Natural killer cell treated with Interleukin-12 subunit alpha and Interleukin-12 subunit beta and Interleukin-15 and Interleukin-18, amount 100 ng/mL, for 72 hours (primary cell): ENCODE results near the gene NADK. TPM values are rescaled to one million over a fixed set of nuclear protein-coding genes. Genes with fewer than 3 reads are reported as not detected.
A peak's percentile ranks its signal among the peaks of the same experiment; 100 is the strongest.

Experiments used
- ATAC-seq, 2 donors: fragments of 150-1000 bp; cut with Tn5 transposase in 1 of 2; sonication (Bioruptor Pico), chemical (Tn5 transposase) in 1 of 2; 2 replicates each; pipeline ENCODE4 v1.10.0; 2021
- DNase-seq: peaks from one replicate; pipeline ENCODE4 v3.0.0; 2022; ENCODE audit warnings: low spot score
- H3K27ac Mint-ChIP-seq, 2 donors: 1 replicate in 1 of 2; 2 replicates in 1 of 2; pipeline ENCODE4 v1.8.0; 2022; ENCODE audit warnings: mixed read lengths in 2 of 2, mild to moderate bottlenecking in 1 of 2, moderate library complexity in 1 of 2
- H3K27me3 Mint-ChIP-seq, 2 donors: 1 replicate in 1 of 2; 2 replicates in 1 of 2; pipeline ENCODE4 v1.8.0; 2022; ENCODE audit warnings: mixed read lengths in 2 of 2
- H3K36me3 Mint-ChIP-seq: one replicate; pipeline ENCODE4 v1.8.0; 2022; ENCODE audit warnings: mixed read lengths
- H3K4me1 Mint-ChIP-seq, 2 donors: 1 replicate in 1 of 2; 2 replicates in 1 of 2; pipeline ENCODE4 v1.8.0; 2022; ENCODE audit warnings: low read depth in 2 of 2, mixed read lengths in 2 of 2, mild to moderate bottlenecking in 1 of 2
- H3K4me3 Mint-ChIP-seq: one replicate; pipeline ENCODE4 v1.8.0; 2022; ENCODE audit warnings: mixed read lengths
- H3K9me3 Mint-ChIP-seq: 2 replicates; pipeline ENCODE4 v1.8.0; 2022; ENCODE audit warnings: mixed read lengths
- total RNA-seq, 2 donors: library from RNA; stranded (reverse); gene quantifications; one replicate each; pipeline ENCODE4 v1.2.3, GENCODE V29; 2022

The NADK gene, protein sequence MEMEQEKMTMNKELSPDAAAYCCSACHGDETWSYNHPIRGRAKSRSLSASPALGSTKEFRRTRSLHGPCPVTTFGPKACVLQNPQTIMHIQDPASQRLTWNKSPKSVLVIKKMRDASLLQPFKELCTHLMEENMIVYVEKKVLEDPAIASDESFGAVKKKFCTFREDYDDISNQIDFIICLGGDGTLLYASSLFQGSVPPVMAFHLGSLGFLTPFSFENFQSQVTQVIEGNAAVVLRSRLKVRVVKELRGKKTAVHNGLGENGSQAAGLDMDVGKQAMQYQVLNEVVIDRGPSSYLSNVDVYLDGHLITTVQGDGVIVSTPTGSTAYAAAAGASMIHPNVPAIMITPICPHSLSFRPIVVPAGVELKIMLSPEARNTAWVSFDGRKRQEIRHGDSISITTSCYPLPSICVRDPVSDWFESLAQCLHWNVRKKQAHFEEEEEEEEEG
- 100 to 1,000 TPM in 1 of 2 donors, 10 to 100 TPM in 1; 89.1 to 145 TPM for total RNA-seq

DNA sequence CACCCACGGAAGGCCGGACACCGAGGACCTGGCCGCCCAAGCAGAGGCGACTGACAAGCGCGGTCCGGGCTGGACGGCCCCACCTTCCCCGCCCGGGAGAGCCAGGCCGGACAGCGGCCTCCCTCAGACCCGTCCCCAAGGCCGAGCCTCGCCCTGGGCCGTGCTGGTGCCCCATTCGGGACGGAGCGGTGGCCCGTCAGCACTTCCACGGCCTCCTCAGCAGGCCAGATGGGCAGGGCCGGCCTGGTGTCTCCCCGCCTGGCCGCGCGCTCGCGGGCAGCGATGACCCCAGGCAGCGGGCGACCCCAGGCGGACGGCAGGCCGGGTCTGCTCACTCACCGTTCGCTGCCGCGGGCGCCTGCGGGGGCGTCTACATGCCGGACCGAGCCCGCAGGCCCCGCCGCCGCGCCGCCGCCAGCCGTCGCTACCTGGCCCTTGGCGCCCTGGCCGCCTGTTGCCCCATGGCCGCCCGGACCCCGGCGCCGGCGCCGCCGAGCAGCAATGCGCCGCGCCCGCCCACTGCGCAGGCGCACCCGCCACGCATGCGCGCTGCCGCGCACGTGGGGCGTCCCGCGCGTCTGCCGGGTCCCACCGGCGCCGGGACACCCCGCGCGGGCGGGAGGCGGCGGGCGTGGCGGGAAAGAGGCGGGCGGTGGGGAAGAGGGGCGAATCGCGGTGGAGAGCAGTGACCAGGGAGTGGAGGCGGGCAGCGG, at the start of gene NADK:
Gene NADK (minus strand): TSS at position 521 of the 713 bp plus-strand sequence. CDS start 13,064 bp downstream, outside the sequence.
- peak; percentile 78 to 81 for ATAC-seq
- H3K4me3 Mint-ChIP-seq: peak within 1 kb of the TSS; percentile 88
- no peaks in the 10 kb centered on the region for H3K36me3 Mint-ChIP-seq
- H3K27ac Mint-ChIP-seq: peak within 1 kb of the TSS; percentile 94 to 96
- DNase-seq: peak; percentile 85
- peaks cover 50 to 53% of the 10 kb centered on the region in 2 donors for H3K4me1 Mint-ChIP-seq
- no peaks in the 10 kb centered on the region for H3K27me3 Mint-ChIP-seq
- no peaks in the 10 kb centered on the region for H3K9me3 Mint-ChIP-seq

DNA sequence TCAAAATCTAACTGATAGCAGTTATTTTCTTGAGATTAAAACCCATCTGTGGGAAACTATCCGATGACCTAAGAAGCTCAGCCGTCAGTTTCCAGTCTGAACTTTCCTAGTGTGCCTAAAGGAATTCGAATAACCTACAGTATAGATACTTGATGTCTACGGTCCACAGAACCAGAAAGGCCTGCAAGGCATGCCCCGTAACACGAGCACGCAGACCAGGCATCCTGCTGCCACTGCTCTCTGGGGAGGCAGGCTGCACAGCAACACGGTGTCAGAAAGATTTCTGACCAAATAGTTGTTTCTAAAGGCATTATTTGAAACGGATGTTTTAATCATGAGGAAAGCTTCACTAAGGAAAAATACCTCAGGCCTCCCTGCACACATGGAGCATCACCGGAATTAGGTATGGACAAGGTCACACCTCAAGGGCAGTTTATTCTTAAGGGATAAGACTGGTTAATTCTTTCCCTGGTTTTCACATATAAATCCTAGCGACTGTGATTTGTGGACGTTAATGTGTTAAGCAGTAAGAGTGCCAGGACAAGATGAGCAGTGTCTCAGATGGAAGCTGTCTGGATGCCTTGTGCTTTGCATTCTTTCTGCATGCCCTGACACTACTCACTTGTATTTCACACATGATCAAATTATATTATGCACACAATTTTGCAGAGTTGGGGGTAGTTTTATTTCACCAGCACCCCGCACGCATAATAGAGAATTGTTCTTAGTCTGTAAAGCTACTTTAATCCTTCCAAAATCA, 49.0 kb upstream of the NADK start:
- ATAC-seq: no peak
- Mint-ChIP-seq H3K4me3 (no peak overlapping the region), H3K27ac (peak overlapping the region in 1 of 2 donors; percentile 26), H3K9me3 (no peaks in the 10 kb centered on the region), H3K4me1 (peaks cover 20 to 36% of the 10 kb centered on the region in 2 donors), H3K36me3 (peaks cover 7% of the 10 kb centered on the region), H3K27me3 (no peaks in the 10 kb centered on the region)
- no peak for DNase-seq

DNA sequence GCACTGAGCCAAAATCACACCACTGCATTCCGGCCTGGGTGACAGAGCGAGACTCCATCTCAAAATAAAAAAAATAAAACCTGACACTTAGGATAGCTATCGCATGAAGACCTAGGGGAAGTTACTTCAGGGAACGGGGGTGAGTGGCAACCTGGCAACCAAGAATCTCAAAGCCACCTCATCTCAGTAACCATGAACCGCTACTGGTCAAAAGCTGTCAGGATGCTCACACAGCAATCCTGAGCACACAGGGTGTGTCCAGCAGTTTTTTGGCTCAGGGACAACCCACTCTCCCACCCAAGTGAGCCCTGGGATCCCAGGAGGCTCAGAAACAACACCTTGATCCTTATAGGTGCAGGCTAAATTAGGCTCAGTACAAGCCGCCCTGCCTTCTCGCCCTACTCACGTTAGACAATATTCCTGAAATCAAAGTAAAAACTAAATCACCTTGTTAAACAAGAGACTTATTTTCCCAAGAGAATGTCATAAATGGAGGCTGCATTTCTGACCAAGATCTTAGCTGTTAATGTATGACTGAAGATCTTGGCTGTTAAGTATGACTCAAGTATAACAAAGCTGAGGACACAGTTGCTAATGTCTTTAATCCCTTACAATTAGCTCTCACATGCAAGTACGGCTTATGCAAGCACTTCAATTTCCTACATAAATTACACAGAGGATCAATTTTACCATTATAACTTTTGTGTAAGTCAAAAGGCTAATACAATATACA, 48.3 kb upstream of the NADK start:
- H3K4me3 Mint-ChIP-seq: no peak overlapping the region
- peaks cover 7% of the 10 kb centered on the region for H3K36me3 Mint-ChIP-seq

DNA sequence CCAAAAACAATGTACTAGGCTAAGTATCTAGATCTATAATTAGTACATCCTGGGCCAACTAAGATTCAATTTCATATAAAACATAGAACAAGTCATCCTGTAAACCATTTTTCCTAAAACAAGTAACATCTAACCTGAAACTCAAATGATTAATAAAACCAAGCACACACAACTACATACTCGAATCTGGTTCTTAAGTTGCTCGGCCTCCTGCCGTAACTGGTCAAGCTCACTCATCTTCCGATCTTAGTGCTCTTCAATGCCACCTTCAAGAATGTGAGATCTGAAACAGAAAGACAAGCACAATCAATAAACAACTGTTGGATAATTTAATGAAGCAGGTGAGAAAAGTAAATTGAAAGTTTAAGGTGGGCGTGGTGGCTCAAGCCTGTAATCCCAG, 46.9 kb upstream of the NADK start:
- H3K9me3 Mint-ChIP-seq: no peaks in the 10 kb centered on the region
- ATAC-seq: peak in 1 of 2 donors; percentile 60
- peak overlapping the region; percentile 16 for H3K4me3 Mint-ChIP-seq
- H3K36me3 Mint-ChIP-seq: peaks cover 7% of the 10 kb centered on the region
- peaks cover 18 to 33% of the 10 kb centered on the region in 2 donors for H3K4me1 Mint-ChIP-seq
- no peaks in the 10 kb centered on the region for H3K27me3 Mint-ChIP-seq
- H3K27ac Mint-ChIP-seq: peak overlapping the region; percentile 1 to 59
- no peak for DNase-seq

More for the DNA sequence above, 48.3 kb upstream of the NADK start:
- peak overlapping the region in 1 of 2 donors; percentile 26 for H3K27ac Mint-ChIP-seq
- DNase-seq (no peak), ATAC-seq (peak in 1 of 2 donors; percentile 42)
- no peaks in the 10 kb centered on the region for H3K9me3 Mint-ChIP-seq
- no peaks in the 10 kb centered on the region for H3K27me3 Mint-ChIP-seq
- peaks cover 18 to 33% of the 10 kb centered on the region in 2 donors for H3K4me1 Mint-ChIP-seq

DNA sequence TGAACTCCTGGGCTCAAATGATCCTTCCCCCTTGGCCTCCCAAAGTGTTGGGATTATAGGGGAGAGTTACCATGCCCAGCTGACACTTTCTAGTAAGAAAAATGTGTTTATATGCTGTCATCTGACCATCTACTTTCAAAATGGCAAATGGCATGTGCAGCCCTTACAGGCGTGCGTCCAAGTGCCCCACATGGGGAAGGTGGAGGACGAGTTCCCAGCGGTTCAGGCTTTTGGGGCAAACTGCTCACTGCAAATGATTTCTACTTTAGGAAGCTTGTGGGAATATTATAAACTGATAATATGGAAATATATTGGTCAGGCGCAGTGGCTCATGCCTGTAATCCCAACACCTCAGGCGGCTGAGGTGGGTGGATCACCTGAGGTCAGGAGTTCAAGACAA, 41.5 kb upstream of the NADK start:
- no peaks in the 10 kb centered on the region for H3K9me3 Mint-ChIP-seq
- no peaks in the 10 kb centered on the region for H3K27me3 Mint-ChIP-seq
- ATAC-seq: no peak
- H3K36me3 Mint-ChIP-seq: peaks cover 11% of the 10 kb centered on the region
- no peak overlapping the region for H3K4me3 Mint-ChIP-seq
- H3K27ac Mint-ChIP-seq: no peak overlapping the region
- H3K4me1 Mint-ChIP-seq: peaks cover 2 to 7% of the 10 kb centered on the region in 2 donors
- DNase-seq: no peak

DNA sequence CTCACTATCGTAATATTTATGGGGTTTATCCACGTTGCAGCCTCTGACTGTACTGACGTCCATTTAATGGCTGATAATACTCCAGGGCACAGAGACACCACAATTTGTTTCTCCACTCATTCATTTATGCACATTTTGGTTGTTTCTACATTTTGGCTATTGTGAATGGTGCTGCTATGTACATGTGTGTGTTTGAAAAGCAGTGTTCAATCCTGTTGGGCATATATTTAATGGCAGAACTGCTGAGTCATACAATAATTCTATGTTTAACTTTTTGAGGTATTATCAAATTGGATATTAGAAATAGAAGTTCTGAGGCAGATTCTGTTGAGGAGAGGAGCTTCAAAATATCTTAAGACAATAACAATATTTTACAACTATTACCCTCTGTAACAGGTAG, 39.0 kb upstream of the NADK start:
- H3K27me3 Mint-ChIP-seq: no peaks in the 10 kb centered on the region
- H3K9me3 Mint-ChIP-seq: no peaks in the 10 kb centered on the region
- peaks cover 16% of the 10 kb centered on the region for H3K36me3 Mint-ChIP-seq
- H3K27ac Mint-ChIP-seq: peak overlapping the region in 1 of 2 donors; percentile 80
- H3K4me1 Mint-ChIP-seq: peaks cover 0 to 7% of the 10 kb centered on the region in 2 donors
- no peak overlapping the region for H3K4me3 Mint-ChIP-seq
- DNase-seq (no peak), ATAC-seq (no peak)

DNA sequence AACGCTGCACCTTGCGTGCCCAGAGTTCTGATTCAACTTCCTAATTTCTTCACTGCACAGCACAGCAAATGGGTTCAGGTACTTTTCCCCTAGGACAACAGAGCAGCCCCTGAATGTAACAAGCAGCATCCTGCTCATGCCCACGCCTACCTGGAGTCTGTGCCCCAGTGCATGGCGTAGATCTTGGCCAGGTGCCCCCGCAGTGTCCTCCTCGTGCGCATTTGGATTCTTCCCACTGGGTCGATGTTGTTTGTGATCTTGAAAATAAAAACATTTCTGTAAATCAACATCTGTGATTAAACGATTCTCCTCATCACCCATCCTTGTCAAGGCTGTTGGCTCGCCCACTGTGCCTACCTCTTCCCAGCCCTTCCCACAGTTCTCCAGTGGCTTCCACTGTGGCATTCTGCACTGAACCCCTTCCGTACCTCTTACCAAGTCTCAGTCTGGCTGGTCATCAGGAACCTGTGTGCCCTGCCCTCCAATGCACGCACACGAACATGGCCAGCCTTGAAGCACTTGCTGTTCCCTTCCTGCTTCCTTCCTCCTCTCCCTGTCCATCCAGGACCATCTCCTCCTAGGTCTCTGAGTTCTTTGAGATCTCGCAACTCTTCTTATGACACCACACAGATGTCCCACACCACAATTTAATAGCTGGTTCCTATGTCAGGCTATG, 37.5 kb upstream of the NADK start:
- no peaks in the 10 kb centered on the region for H3K27me3 Mint-ChIP-seq
- no peak overlapping the region for H3K4me3 Mint-ChIP-seq

DNA sequence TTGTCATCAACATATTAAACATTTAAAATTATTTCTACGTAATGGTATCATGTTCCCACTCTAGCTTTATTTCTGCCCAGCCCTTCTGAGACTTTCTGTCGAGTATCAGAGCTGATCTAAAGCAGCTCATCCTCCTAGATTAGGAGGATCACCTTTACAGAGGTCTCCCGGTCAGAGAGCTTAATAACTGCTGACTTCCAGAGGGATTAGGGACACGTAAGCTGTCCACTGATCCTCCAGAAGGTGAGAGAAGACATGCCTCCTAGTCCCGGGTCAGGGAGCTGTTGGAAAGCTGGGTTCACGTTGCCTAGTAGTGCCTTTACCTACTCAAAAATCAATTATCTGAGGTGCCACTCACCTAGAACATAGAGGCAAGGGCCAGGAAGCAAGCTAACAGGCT, 31.2 kb upstream of the NADK start:
- Mint-ChIP-seq H3K27me3 (no peaks in the 10 kb centered on the region), H3K4me1 (peaks cover 0 to 8% of the 10 kb centered on the region in 2 donors), H3K27ac (no peak overlapping the region), H3K4me3 (no peak overlapping the region), H3K9me3 (no peaks in the 10 kb centered on the region), H3K36me3 (peaks cover 6% of the 10 kb centered on the region)
- no peak for DNase-seq
- no peak for ATAC-seq

More for the DNA sequence above, 37.5 kb upstream of the NADK start:
- Mint-ChIP-seq H3K36me3 (peaks cover 16% of the 10 kb centered on the region), H3K4me1 (peaks cover 0 to 7% of the 10 kb centered on the region in 2 donors), H3K27ac (peak overlapping the region in 1 of 2 donors; percentile 13), H3K9me3 (no peaks in the 10 kb centered on the region)
- peak in 1 of 2 donors; percentile 20 for ATAC-seq
- no peak for DNase-seq

DNA sequence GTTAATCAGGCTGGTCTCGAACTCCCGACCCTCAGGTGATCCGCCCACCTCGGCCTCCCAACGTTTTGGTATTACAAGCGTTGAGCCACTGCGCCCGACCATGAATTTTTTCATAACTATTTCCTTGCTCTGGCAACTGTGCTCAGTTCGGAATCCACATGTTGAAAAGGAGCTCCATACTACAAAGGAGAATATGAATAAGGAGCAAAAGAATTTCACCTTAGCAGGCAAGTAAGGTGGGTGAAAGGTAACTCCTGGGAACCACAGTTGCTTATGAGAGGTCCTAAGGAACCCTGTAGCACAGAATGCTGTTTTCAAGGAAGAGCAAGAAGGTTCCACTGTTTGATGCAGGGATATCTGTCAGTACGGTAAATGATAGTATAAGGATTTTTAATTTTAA, 29.9 kb upstream of the NADK start:
- peaks cover 5% of the 10 kb centered on the region for H3K36me3 Mint-ChIP-seq
- DNase-seq: no peak
- H3K27me3 Mint-ChIP-seq: no peaks in the 10 kb centered on the region
- no peak for ATAC-seq
- H3K4me3 Mint-ChIP-seq: no peak overlapping the region
- no peaks in the 10 kb centered on the region for H3K9me3 Mint-ChIP-seq
- peak overlapping the region in 1 of 2 donors; percentile 27 for H3K27ac Mint-ChIP-seq
- H3K4me1 Mint-ChIP-seq: peaks cover 0 to 11% of the 10 kb centered on the region in 2 donors

DNA sequence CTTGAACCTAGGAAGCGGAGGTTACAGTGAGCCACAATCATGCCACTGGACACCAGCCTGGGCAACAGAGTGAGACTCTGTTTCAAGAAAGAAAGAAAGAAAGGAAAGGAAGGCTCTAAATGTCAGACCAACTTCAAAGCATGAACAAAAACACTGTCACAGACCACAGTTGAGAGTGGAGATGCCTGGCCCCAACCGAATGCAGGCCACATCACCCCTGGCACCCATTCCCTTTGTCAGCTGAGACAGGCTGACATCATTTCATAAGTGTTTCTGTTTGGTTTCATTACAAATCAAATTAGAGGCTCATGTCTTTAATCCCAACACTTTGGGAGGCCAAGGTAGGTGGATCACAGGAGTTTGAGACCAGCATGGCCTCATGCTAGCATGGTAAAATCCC, 28.6 kb upstream of the NADK start:
- no peak for ATAC-seq
- Mint-ChIP-seq H3K9me3 (no peaks in the 10 kb centered on the region), H3K4me1 (peaks cover under 1 to 14% of the 10 kb centered on the region in 2 donors), H3K36me3 (peaks cover 10% of the 10 kb centered on the region), H3K4me3 (no peak overlapping the region), H3K27ac (peak overlapping the region in 1 of 2 donors; percentile 54), H3K27me3 (no peaks in the 10 kb centered on the region)
- no peak for DNase-seq

DNA sequence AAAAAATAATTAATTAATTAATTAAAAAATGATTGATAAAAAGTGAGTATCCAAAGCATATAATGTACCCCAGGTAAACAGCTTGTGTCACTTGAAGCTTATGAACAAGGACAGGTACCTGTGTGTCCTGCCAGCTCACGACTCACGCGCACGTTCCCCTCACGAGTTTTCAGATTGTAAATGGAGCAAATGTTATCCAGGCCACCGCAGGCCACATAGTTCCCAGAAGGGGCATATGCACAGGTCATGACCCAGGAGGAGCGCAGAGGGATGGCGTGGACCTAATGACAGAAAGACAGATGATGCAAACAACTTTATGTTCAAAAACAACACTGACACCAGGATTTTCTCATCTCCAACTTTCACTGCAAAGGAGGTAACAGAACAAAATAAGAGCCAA, 26.0 kb upstream of the NADK start:
- Mint-ChIP-seq H3K27me3 (no peaks in the 10 kb centered on the region), H3K36me3 (peaks cover 17% of the 10 kb centered on the region), H3K4me3 (no peak overlapping the region), H3K4me1 (peaks cover 20 to 30% of the 10 kb centered on the region in 2 donors), H3K27ac (no peak overlapping the region), H3K9me3 (no peaks in the 10 kb centered on the region)
- DNase-seq (peak; percentile 8), ATAC-seq (no peak)

DNA sequence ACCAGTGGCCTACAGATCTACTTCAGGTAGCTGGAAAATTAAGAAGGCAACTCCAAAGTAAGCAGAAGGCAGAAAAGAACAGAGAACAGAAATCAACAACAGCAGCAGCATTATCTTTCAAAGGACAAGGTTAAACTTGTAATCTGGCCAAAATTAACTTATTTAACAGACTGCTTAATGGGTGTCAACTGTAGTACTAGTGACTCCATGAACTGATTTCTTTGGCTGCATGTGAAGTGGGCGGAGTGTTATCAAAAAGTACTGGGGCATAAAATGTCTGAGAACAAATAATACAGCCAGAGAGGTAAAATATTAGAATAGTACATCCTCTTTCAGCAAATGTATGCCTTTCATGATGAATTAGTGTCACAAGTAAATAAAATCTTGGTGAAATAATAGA, 24.6 kb upstream of the NADK start:
- ATAC-seq (no peak), DNase-seq (no peak)
- Mint-ChIP-seq H3K27ac (peak overlapping the region in 1 of 2 donors; percentile 55), H3K9me3 (no peaks in the 10 kb centered on the region), H3K27me3 (no peaks in the 10 kb centered on the region), H3K4me1 (peaks cover 23 to 29% of the 10 kb centered on the region in 2 donors), H3K36me3 (peaks cover 17% of the 10 kb centered on the region), H3K4me3 (no peak overlapping the region)
